A549 (cell line): Measurements from ENCODE around the gene FOXE1. TPM values are rescaled to one million over a fixed set of nuclear protein-coding genes. Genes with fewer than 3 reads are reported as not detected.

Source experiments
- ATAC-seq, 2 experiments: fragments of 200-7000 bp in 1 of 2; fragments of >200 bp in 1 of 2; cut with Nextera tagmentation in 1 of 2; cut with Tn5 transposase in 1 of 2; 3 replicates each; pipeline versions ENCODE4 v1.8.0 to v1.9.1; 2018 to 2020; ENCODE audit warnings: mild to moderate bottlenecking in 1 of 2, moderate library complexity in 1 of 2
- CTCF ChIA-PET: fragments of 300-600 bp; sonication (Branson Sonifier 250); formaldehyde crosslinking; extraction: SDS; loops from one replicate; lab custom pipeline; 2021; ENCODE audit warnings: antibody characterized with exemption, inconsistent platforms; lab: Yijun Ruan, JAX
- POLR2A ChIA-PET: fragments of 350-600 bp; formaldehyde crosslinking; extraction: SDS; loops from one replicate; lab custom pipeline; 2021; ENCODE audit warnings: antibody characterized with exemption, inconsistent platforms; lab: Yijun Ruan, JAX
- DNase-seq, 2 experiments: peaks; one replicate each; pipeline versions ENCODE4 v3.0.0 to v3.0.0-alpha.2; 2011 to 2016; ENCODE audit warnings: low read depth in 1 of 2, low spot score in 1 of 2
- FAIRE-seq: peaks from 2 replicates; lab custom pipeline; 2011; peaks lifted over from hg19 to GRCh38; lab: Jason Lieb, UNC
- H3K27ac ChIP-seq, 2 experiments: fragments of >200 bp; sonication (Bioruptor Twin); formaldehyde crosslinking; 3 replicates each; pipeline ENCODE4 v1.5.1; 2016 to 2017
- H3K4me1 ChIP-seq: fragments of >200 bp; sonication (Bioruptor Twin); formaldehyde crosslinking; 3 replicates; pipeline ENCODE4 v1.6.1; 2016
- H3K4me2 ChIP-seq: fragments of >200 bp; sonication (Bioruptor Twin); formaldehyde crosslinking; 3 replicates; pipeline ENCODE4 v1.6.1; 2016
- H3K4me3 ChIP-seq: fragments of >200 bp; sonication (Bioruptor Twin); formaldehyde crosslinking; 3 replicates; pipeline ENCODE4 v1.5.1; 2016
- H3K9me3 ChIP-seq: fragments of >200 bp; sonication (Bioruptor Twin); formaldehyde crosslinking; 3 replicates; pipeline ENCODE4 v1.6.1; 2016
- BHLHE40 ChIP-seq: IDR thresholded peaks from 2 replicates; pipeline ENCODE4 v1.6.1; 2012; ENCODE audit warnings: low read depth, low read length, inconsistent platforms
- CBX2 ChIP-seq: fragments of 200-600 bp; sonication (generic); IDR thresholded peaks from 2 replicates; pipeline ENCODE4 v1.6.1; 2016; ENCODE audit warnings: low read depth, mild to moderate bottlenecking, borderline replicate concordance
- EHF ChIP-seq: fragments of 250-450 bp; sonication (Bioruptor Pico); IDR thresholded peaks from 2 replicates; pipeline ENCODE4 v1.5.0; 2020; ENCODE audit warnings: mild to moderate bottlenecking
- EHMT2 ChIP-seq: fragments of 200-600 bp; sonication (generic); IDR thresholded peaks from 2 replicates; pipeline ENCODE4 v1.6.1; 2016; ENCODE audit warnings: antibody characterized with exemption, low read depth, mild to moderate bottlenecking, moderate library complexity
- FOSB ChIP-seq: fragments of 250-450 bp; sonication (Bioruptor Pico); IDR thresholded peaks from 2 replicates; pipeline ENCODE4 v1.5.0; 2020; ENCODE audit warnings: mild to moderate bottlenecking, moderate library complexity
- HEYL ChIP-seq: fragments of 250-450 bp; sonication (Bioruptor Pico); IDR thresholded peaks from 2 replicates; pipeline ENCODE4 v1.8.0; 2021; ENCODE audit warnings: mild to moderate bottlenecking, moderate library complexity
- HOXB13 ChIP-seq: fragments of 250-450 bp; sonication (Bioruptor Pico); IDR thresholded peaks from 2 replicates; pipeline ENCODE4 v1.5.0; 2020; ENCODE audit warnings: low read depth, mild to moderate bottlenecking, moderate library complexity
- JUN ChIP-seq, 2 experiments: fragments of >200 bp; sonication (Bioruptor Twin); formaldehyde crosslinking; IDR thresholded peaks; 2 replicates in 1 of 2; 3 replicates in 1 of 2; pipeline ENCODE4 v1.6.1; 2016 to 2017
- JUNB ChIP-seq: fragments of >200 bp; sonication (Bioruptor Twin); formaldehyde crosslinking; IDR thresholded peaks from 2 replicates; pipeline ENCODE4 v1.6.1; 2016
- KDM5A ChIP-seq: fragments of 200-600 bp; sonication (generic); IDR thresholded peaks from 2 replicates; pipeline ENCODE4 v1.6.1; 2016; ENCODE audit warnings: antibody characterized with exemption, mild to moderate bottlenecking
- MAZ ChIP-seq: fragments of 150-350 bp; IDR thresholded peaks from 2 replicates; pipeline ENCODE4 v1.6.1; 2014; ENCODE audit warnings: antibody characterized with exemption, low read depth, low read length, borderline replicate concordance
- NR3C1 ChIP-seq: fragments of >200 bp; sonication (Bioruptor Twin); formaldehyde crosslinking; IDR thresholded peaks from 3 replicates; pipeline ENCODE4 v1.6.1; 2017
- POLR2A ChIP-seq: IDR thresholded peaks from 2 replicates; pipeline ENCODE4 v1.6.1; 2012; ENCODE audit warnings: mild to moderate bottlenecking, low read length
- POLR2AphosphoS2 ChIP-seq: conservative IDR thresholded peaks from 2 replicates; pipeline ENCODE4 v1.6.1; 2012; ENCODE audit warnings: low read length, improper control_type of control experiment, inconsistent platforms
- RAD21 ChIP-seq, 2 experiments: fragments of >200 bp in 1 of 2; sonication (Bioruptor Twin) in 1 of 2; formaldehyde crosslinking in 1 of 2; IDR thresholded peaks in 1 of 2; conservative IDR thresholded peaks in 1 of 2; 2 replicates in 1 of 2; 3 replicates in 1 of 2; pipeline ENCODE4 v1.6.1; 2012 to 2018; ENCODE audit warnings: inconsistent platforms in 1 of 2
- RCOR1 ChIP-seq: fragments of 150-350 bp; IDR thresholded peaks from 2 replicates; pipeline ENCODE4 v1.6.1; 2014; ENCODE audit warnings: antibody characterized with exemption, low read length, low read depth
- TP53 ChIP-seq: fragments of 250-450 bp; sonication (Bioruptor Pico); IDR thresholded peaks from 2 replicates; pipeline ENCODE4 v1.5.0; 2021; ENCODE audit warnings: mild to moderate bottlenecking, moderate library complexity
- WGBS: methylation state at CpG from one replicate; pipeline ENCODE4 v1.1.6; 2017; ENCODE audit errors: missing lambda C conversion rate; 5-methylcytosine and 5-hydroxymethylcytosine counted together
- polyA plus RNA-seq, 4 experiments: library from polyadenylated mRNA; depleted of rRNA in 3 of 4; stranded (reverse); fragments of >200 nt; fragmentation: RNase III in 1 of 4; extraction: RNeasy Plus Mini Kit Qiagen cat#74134 plus additional on column Dnase treatment in 1 of 4; gene quantifications; 2 replicates in 3 of 4; 3 replicates in 1 of 4; pipeline ENCODE4 v1.2.3, GENCODE V29; 2011 to 2017
- TF ChIP-seq, protein P1 (sequence below): IDR thresholded peaks from 2 replicates; pipeline ENCODE4 v1.6.1; 2012
- TF ChIP-seq, protein P2 (sequence below): fragments of 250-450 bp; sonication (Bioruptor Pico); IDR thresholded peaks from 2 replicates; pipeline ENCODE4 v1.5.0; 2020; ENCODE audit warnings: low read depth, mild to moderate bottlenecking, moderate library complexity
- TF ChIP-seq, protein P3 (sequence below): IDR thresholded peaks from 2 replicates; pipeline ENCODE4 v1.6.1; 2012
- TF ChIP-seq, protein P4 (sequence below): fragments of 250-450 bp; sonication (Bioruptor Pico); IDR thresholded peaks from 2 replicates; pipeline ENCODE4 v1.5.0; 2021; ENCODE audit warnings: mild to moderate bottlenecking, moderate library complexity, borderline replicate concordance

The FOXE1 gene
- polyA plus RNA-seq, 2 of the 4 experiments (the other 2 are of a cell fraction) = 5.5 to 6.3 TPM

DNA sequence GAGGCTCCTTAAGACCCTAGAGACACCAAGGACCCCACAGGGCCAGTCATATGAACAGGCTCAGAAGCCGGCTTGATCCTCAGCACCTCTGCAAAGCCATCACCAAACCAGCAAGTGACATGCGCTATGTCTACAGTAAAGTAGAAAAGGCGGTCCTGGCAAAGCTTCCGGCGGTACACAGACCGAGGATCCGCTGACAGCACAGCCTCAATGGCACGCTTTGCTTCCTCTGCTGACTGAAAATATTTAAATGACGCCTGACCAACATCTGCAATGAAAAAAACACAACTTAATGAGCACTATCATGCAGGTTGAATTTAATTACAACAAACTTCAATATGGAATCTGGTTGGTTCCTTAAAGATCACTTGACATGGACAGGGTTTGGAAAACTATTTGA, 51.7 kb downstream of the FOXE1 start:
- Histone ChIP-seq H3K27ac (no peak overlapping the region), H3K4me1 (peaks cover 3% of the 10 kb centered on the region; the same call in 2 of the 3 replicates), H3K9me3 (no peaks in the 10 kb centered on the region), H3K4me2 (no peak overlapping the region), H3K4me3 (no peak overlapping the region)
- CTCF ChIA-PET = interaction anchor here (1.0 to 10.3 kb wide), 5 partner anchors 13 to 155 kb away, joined by 3 to 104 read pairs (median 3); partner anchors contain the start of gene TRMO
- ATAC-seq (no peak), DNase-seq (no peak), FAIRE-seq (no peak)
- no peak for TF ChIP-seq FOSB (CRISPR knock-in tag)
- TF ChIP-seq HOXB13 = no peak
- TF ChIP-seq, protein P1, sequence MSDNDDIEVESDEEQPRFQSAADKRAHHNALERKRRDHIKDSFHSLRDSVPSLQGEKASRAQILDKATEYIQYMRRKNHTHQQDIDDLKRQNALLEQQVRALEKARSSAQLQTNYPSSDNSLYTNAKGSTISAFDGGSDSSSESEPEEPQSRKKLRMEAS = no peak
- TF ChIP-seq, protein P2, sequence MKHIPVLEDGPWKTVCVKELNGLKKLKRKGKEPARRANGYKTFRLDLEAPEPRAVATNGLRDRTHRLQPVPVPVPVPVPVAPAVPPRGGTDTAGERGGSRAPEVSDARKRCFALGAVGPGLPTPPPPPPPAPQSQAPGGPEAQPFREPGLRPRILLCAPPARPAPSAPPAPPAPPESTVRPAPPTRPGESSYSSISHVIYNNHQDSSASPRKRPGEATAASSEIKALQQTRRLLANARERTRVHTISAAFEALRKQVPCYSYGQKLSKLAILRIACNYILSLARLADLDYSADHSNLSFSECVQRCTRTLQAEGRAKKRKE (CRISPR knock-in tag) = no peak
- WGBS = 95% methylated on average over 9 of the region's 9 CpGs
- POLR2A ChIA-PET = no interaction called here

DNA sequence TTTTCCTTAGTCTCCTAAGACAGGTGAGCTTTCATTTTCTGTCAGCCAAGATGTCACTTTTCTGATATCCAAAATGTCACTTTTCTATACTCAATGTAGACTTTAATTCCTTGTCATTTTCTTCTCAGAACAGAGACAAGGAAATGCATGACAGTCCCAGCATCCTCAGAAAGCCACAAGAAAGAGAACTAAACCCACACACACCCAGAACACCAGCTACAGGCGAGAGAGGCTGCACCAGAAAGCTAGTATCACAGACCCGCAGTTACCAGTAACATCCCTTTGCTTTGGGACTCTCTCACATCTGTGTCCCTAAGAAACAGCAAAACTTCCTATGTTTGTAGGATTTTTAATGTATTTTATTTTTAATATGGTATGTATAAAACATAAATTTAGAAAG, 52.2 kb downstream of the FOXE1 start:
- H3K4me3 ChIP-seq = no peak overlapping the region
- H3K9me3 ChIP-seq = no peaks in the 10 kb centered on the region
- no peak overlapping the region for H3K27ac ChIP-seq
- ATAC-seq = no peak
- DNase-seq = no peak
- H3K4me2 ChIP-seq = no peak overlapping the region
- ChIA-PET CTCF (interaction anchor here (1.0 to 10.3 kb wide), 5 partner anchors 12 to 155 kb away, joined by 3 to 104 read pairs (median 3); partner anchors contain the start of gene TRMO), POLR2A (no interaction called here)
- FAIRE-seq = no peak
- 98% methylated on average over 2 of the region's 2 CpGs for WGBS
- TF ChIP-seq EHF (CRISPR knock-in tag) (no peak), EHMT2 (no peak), RAD21 (conservative IDR thresholded peaks at IDR 0.05 in 1 of 2, IDR thresholded peaks at IDR 0.05 in 1 of 2) (no peak), JUN (IDR thresholded peaks at IDR 0.05) (no peak), TP53 (CRISPR knock-in tag) (no peak), POLR2A (no peak), RCOR1 (no peak), MAZ (no peak), CBX2 (no peak), NR3C1 (no peak), BHLHE40 (no peak), HEYL (CRISPR knock-in tag) (no peak), KDM5A (no peak), POLR2AphosphoS2 (no peak), JUNB (no peak)
- TF ChIP-seq, protein P3, sequence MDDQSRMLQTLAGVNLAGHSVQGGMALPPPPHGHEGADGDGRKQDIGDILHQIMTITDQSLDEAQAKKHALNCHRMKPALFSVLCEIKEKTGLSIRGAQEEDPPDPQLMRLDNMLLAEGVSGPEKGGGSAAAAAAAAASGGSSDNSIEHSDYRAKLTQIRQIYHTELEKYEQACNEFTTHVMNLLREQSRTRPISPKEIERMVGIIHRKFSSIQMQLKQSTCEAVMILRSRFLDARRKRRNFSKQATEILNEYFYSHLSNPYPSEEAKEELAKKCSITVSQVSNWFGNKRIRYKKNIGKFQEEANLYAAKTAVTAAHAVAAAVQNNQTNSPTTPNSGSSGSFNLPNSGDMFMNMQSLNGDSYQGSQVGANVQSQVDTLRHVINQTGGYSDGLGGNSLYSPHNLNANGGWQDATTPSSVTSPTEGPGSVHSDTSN = no peak
- TF ChIP-seq, protein P4, sequence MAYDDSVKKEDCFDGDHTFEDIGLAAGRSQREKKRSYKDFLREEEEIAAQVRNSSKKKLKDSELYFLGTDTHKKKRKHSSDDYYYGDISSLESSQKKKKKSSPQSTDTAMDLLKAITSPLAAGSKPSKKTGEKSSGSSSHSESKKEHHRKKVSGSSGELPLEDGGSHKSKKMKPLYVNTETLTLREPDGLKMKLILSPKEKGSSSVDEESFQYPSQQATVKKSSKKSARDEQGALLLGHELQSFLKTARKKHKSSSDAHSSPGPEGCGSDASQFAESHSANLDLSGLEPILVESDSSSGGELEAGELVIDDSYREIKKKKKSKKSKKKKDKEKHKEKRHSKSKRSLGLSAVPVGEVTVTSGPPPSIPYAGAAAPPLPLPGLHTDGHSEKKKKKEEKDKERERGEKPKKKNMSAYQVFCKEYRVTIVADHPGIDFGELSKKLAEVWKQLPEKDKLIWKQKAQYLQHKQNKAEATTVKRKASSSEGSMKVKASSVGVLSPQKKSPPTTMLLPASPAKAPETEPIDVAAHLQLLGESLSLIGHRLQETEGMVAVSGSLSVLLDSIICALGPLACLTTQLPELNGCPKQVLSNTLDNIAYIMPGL (CRISPR knock-in tag) = no peak
- TF ChIP-seq, all 56 proteins: peak for 0
- H3K4me1 ChIP-seq = peaks cover 3% of the 10 kb centered on the region; the same call in 2 of the 3 replicates

Other genes with a start within 250 kb of the FOXE1 start
- 33.3 and 37.4 TPM in 2 replicates for gene TSTD2, start 219.9 kb upstream of the FOXE1 start, polyA plus RNA-seq (2011; rRNA removed)
- gene TSTD2, start 219.9 kb upstream of the FOXE1 start, polyA plus RNA-seq (2017; fragmentation: RNase III; extraction: RNeasy Plus Mini Kit Qiagen cat#74134 plus additional on column Dnase treatment) = 11.4 to 12.6 TPM (median 12.0 TPM) in 3 replicates
- gene NCBP1, start 219.4 kb upstream of the FOXE1 start, polyA plus RNA-seq (2011; rRNA removed) = 43.4 and 48.2 TPM in 2 replicates
- 31.8 to 37.8 TPM (median 36.6 TPM) in 3 replicates for gene NCBP1, start 219.4 kb upstream of the FOXE1 start, polyA plus RNA-seq (2017; fragmentation: RNase III; extraction: RNeasy Plus Mini Kit Qiagen cat#74134 plus additional on column Dnase treatment)
- 4.5 and 8.0 TPM in 2 replicates for gene XPA, start 155.9 kb upstream of the FOXE1 start, polyA plus RNA-seq (2011; rRNA removed)
- gene XPA, start 155.9 kb upstream of the FOXE1 start, polyA plus RNA-seq (2017; fragmentation: RNase III; extraction: RNeasy Plus Mini Kit Qiagen cat#74134 plus additional on column Dnase treatment) = 14.0 to 14.9 TPM (median 14.6 TPM) in 3 replicates
- gene TRMO, start 69.3 kb downstream of the FOXE1 start, polyA plus RNA-seq (2011; rRNA removed) = 18.8 and 19.4 TPM in 2 replicates
- gene TRMO, start 69.3 kb downstream of the FOXE1 start, polyA plus RNA-seq (2017; fragmentation: RNase III; extraction: RNeasy Plus Mini Kit Qiagen cat#74134 plus additional on column Dnase treatment) = 12.0 to 13.1 TPM (median 12.3 TPM) in 3 replicates
- not detected in 2 replicates for gene HEMGN, start 84.9 kb downstream of the FOXE1 start, polyA plus RNA-seq (2011; rRNA removed)
- gene HEMGN, start 84.9 kb downstream of the FOXE1 start, polyA plus RNA-seq (2017; fragmentation: RNase III; extraction: RNeasy Plus Mini Kit Qiagen cat#74134 plus additional on column Dnase treatment) = not detected in 3 replicates
- 97.0 and 127 TPM in 2 replicates for gene ANP32B, start 130.1 kb downstream of the FOXE1 start, polyA plus RNA-seq (2011; rRNA removed)
- gene ANP32B, start 130.1 kb downstream of the FOXE1 start, polyA plus RNA-seq (2017; fragmentation: RNase III; extraction: RNeasy Plus Mini Kit Qiagen cat#74134 plus additional on column Dnase treatment) = 346 to 360 TPM (median 350 TPM) in 3 replicates
- 66.6 and 70.2 TPM in 2 replicates for gene NANS, start 203.5 kb downstream of the FOXE1 start, polyA plus RNA-seq (2011; rRNA removed)
- gene NANS, start 203.5 kb downstream of the FOXE1 start, polyA plus RNA-seq (2017; fragmentation: RNase III; extraction: RNeasy Plus Mini Kit Qiagen cat#74134 plus additional on column Dnase treatment) = 53.3 to 58.2 TPM (median 56.8 TPM) in 3 replicates